HTR-8/SVneo (cell line): ENCODE measurements around the gene LAMA2.

Experiments
- DNase-seq: peaks from one replicate; pipeline ENCODE4 v3.0.0; 2011; ENCODE audit warnings: low spot score, mixed read lengths; ENCODE audit not compliant: insufficient read length
- FAIRE-seq: peaks from 2 replicates; lab custom pipeline; 2011; peaks lifted over from hg19 to GRCh38; lab: Jason Lieb, UNC

Gene LAMA2

GRCh38 chr6:129324345-129324744 lies 441.4 kb downstream of the LAMA2 start:
- peak; percentile 55 for FAIRE-seq

GRCh38 chr6:129329678-129330077 lies 446.7 kb downstream of the LAMA2 start:
- FAIRE-seq (no peak), DNase-seq (no peak)

More at GRCh38 chr6:129324345-129324744, 441.4 kb downstream of the LAMA2 start:
- no peak for DNase-seq

DNA sequence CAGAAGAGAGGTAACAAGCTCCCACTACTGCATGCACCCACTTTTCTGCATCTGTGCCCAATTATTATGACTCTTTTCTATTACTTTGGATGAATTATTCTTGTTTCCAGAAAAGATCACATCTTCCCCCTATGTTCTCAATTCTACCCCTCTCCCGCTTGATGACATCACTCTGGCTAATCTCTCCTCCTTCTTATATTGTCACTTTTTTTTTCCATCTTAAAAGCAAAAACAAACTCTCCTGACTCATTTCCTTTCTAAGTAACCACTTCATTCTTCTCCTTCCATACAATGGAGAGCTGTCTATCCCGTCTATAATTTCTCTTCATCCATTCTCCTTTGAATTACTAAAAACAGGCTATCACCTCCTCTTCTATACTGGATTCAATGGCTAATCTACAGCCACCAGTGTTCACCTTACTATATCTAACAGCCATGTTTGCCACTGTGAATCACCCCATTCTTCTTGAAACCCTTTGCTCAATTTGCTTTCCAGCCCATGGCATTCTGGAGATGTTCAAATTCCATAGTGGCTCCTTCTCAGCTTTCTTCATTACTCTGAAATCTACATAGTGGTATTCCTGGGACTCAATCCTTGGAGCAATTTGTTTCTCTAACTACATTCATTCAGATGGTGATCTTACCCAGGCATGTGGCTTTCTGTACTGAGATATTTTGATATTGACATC lies 448.7 kb downstream of the LAMA2 start:
- DNase-seq = no peak

GRCh38 chr6:129335792-129336191 lies 452.9 kb downstream of the LAMA2 start:
- no peak for DNase-seq
- no peak for FAIRE-seq

More for the DNA sequence above, 448.7 kb downstream of the LAMA2 start:
- FAIRE-seq = no peak

DNA sequence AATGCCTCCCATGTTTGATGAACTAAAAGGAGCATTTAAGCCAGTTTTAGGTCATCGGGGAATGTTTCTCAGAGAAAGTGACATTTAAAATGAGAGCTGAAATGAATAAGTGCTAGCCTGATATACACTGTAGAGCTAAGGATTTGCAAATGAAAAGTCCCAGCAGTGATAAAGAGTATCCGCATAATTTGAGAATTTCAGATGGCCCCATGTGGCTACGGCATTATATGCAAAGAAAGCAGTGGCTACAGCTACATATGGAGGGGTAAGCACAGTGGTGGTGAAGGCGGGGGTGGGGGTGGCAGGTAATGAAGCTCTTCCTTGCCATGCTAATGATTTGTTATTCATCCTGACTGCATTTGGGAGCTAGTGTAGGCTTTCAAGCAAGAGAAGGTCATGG lies 455.7 kb downstream of the LAMA2 start:
- DNase-seq (no peak), FAIRE-seq (no peak)

DNA sequence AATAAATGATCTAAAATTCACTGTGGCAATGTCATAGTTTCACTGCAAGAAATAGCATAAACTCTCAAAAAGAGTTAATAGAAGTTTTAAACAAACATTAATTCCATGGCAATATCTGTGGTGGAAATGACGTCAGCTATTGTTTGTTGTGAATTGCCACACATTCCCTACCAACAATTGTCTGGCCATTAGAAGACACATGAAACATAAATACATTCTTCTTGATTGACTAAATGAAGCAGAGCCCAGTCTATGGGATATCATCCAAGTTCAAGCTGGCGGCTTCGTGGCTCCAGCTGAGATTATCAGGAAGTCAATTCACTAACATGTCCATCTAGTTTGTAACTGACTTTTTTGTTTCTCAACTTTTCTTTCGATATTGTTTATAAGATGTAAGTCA lies 458.0 kb downstream of the LAMA2 start:
- no peak for FAIRE-seq
- no peak for DNase-seq

DNA sequence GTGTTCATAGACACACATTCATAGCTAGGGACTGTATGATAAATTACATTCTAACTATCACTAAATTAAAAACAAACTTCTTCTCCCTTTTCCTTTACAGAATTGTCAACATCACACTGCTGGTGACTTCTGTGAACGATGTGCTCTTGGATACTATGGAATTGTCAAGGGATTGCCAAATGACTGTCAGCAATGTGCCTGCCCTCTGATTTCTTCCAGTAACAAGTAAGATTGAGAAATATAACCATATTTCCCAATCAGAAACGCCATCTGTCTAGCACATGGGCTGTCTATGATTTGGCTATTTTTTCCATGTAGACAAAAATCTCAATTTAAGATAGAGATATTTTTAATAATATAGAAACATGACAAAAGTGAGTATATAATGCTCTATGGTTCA lies 459.3 kb downstream of the LAMA2 start:
- DNase-seq (no peak), FAIRE-seq (no peak)

- no peak for FAIRE-seq
- DNase-seq = no peak
Observed at GRCh38 chr6:129342796-129343195, 459.9 kb downstream of the LAMA2 start.

- DNase-seq = no peak
- FAIRE-seq = no peak
Observed at GRCh38 chr6:129344379-129344778, 461.4 kb downstream of the LAMA2 start.

- FAIRE-seq = no peak
- DNase-seq = no peak
Observed at GRCh38 chr6:129345890-129346289, 463.0 kb downstream of the LAMA2 start.

DNA sequence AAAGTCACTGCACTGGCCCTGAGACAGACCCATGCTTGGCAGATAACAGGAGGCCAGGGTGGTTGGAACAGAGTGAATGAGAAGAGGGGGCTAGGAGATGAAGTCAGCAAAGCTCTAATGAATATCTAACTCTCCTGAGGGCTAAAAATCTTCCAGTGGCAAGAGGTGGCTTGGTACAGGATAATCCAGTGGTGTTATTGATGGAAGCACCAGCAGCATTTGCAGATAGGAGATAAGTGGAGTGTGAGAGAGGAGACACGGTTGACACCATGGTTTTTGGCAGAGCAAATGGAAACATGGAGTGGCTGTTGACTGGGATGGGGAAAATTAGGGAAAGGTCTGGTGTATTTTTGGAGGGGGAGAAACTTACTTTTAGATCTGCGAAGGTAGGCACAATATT lies 464.0 kb downstream of the LAMA2 start:
- no peak for FAIRE-seq
- DNase-seq = no peak

DNA sequence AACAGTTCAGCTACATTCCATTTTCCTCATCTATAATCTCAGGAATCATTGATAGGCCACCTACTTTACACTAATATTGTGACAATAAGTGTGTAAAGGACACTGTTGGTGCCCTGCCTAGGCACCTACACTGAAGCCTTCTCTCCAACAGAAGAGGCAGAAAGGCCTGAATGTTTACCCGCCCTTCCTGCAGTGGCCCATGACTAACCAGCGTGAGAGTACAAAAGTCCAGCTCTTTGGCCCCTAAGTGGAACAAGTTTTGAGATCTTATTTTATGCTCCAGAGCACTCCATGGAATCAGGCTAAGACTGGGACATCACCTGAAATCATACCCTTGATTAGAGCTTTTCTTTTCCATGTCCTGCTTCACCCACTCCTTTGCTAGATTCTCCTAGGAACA lies 467.3 kb downstream of the LAMA2 start:
- DNase-seq = no peak
- FAIRE-seq = no peak

DNA sequence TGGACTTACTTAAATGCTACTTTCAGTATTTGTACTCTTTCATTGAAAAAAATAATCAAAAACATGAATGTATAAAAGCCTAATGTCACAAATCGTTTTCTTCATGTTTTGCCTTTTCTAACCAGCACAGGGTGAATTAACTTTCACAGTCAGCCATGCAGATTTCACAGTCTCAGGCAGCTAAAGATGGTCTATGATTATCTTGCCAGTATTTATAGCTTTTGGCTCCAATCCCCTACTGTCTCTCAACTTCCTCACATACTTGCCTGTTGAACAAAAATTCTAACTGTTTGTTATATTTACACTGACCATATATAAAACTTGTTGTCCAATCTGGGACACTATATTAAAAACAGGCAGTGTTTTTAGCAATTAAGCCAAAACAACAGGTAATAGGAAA lies 468.9 kb downstream of the LAMA2 start:
- no peak for FAIRE-seq
- DNase-seq = no peak

DNA sequence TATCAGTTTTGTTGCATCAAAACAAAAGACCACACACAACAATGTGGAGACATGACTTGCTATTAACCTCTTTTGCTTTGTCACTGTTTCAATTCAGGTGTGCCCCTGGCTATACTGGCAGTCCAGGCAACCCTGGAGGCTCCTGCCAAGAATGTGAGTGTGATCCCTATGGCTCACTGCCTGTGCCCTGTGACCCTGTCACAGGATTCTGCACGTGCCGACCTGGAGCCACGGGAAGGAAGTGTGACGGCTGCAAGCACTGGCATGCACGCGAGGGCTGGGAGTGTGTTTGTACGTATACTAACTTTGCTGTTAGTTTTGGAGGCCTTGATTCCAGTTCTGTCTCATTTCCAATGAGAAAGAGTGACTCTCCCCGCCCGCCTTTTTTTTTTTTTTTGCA lies 470.1 kb downstream of the LAMA2 start:
- FAIRE-seq = no peak
- DNase-seq = no peak

- DNase-seq (no peak), FAIRE-seq (no peak)
Observed at GRCh38 chr6:129356129-129356528, 473.2 kb downstream of the LAMA2 start.

- DNase-seq (no peak), FAIRE-seq (peak; percentile 57)
Observed at GRCh38 chr6:129359811-129360681, 477.1 kb downstream of the LAMA2 start.

GRCh38 chr6:129360682-129360955 lies 477.7 kb downstream of the LAMA2 start:
- DNase-seq (no peak), FAIRE-seq (no peak)

GRCh38 chr6:129364037-129364436 lies 481.1 kb downstream of the LAMA2 start:
- DNase-seq = no peak
- no peak for FAIRE-seq

DNA sequence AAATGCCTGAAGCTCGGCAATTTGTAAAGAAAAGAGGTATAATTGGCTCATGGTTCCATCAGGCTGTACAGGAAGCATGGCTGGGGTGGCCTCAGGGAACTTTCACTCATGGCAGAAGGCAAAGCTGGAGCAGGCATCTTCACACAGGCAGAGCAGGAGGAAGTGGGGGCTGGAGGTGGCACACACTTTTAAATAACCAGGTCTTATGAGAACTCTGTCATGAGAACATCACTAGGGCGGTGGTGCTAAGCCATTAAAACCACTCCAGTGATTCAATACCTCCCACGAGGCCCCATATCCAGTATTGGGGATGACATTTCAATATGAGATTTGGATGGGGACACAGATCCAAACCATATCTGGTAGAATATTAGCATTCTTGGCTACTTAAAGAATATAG lies 481.8 kb downstream of the LAMA2 start:
- DNase-seq (no peak), FAIRE-seq (no peak)

- DNase-seq = no peak
- FAIRE-seq = no peak
Observed at GRCh38 chr6:129368076-129368475, 485.1 kb downstream of the LAMA2 start.

- no peak for FAIRE-seq
- no peak for DNase-seq
Observed at GRCh38 chr6:129368970-129369369, 486.0 kb downstream of the LAMA2 start.

DNA sequence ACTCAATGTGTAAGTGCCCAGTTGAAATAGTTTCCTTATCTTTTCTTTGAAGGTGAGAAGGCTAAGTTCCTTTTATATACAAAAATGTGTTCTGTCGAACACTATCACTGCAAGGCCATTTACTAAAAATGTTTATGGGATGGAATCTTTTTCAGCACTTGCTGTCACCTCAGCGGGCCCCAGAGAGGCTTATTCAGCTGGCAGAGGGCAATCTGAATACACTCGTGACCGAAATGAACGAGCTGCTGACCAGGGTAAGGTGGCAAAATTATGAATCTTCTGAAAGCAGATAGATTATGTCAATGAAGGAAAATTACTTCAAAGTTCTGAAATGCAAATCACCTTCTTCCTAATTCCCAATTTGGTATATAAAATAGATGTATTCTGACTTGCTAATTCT lies 486.8 kb downstream of the LAMA2 start:
- DNase-seq = no peak
- no peak for FAIRE-seq
